ENCODE data around the gene NKAPD1.

GRCh38 chr11:112082729-112083128, 8.6 kb downstream of the NKAPD1 start:
- TF ChIP-seq CTCF (IDR thresholded peaks at IDR 0.05) = no peak
- no peak for TF ChIP-seq EZH2 (IDR thresholded peaks at IDR 0.05; ENCODE audit: borderline replicate concordance, insufficient read depth, low read depth, low read length, poor library complexity, severe bottlenecking)
